Hypothalamus (tissue), 51 donors: ENCODE results near the gene PARP15.
"Not testable (repeated sequence)": the region's sequence is repeated elsewhere in the genome, so short reads cannot be mapped to it uniquely, and the experiment has no call there.

ENCODE experiments used
- DNase-seq, 51 donors: peaks; one replicate each; lab custom pipeline; 2025; lab: John Stamatoyannopoulos, UW

The PARP15 gene

DNA sequence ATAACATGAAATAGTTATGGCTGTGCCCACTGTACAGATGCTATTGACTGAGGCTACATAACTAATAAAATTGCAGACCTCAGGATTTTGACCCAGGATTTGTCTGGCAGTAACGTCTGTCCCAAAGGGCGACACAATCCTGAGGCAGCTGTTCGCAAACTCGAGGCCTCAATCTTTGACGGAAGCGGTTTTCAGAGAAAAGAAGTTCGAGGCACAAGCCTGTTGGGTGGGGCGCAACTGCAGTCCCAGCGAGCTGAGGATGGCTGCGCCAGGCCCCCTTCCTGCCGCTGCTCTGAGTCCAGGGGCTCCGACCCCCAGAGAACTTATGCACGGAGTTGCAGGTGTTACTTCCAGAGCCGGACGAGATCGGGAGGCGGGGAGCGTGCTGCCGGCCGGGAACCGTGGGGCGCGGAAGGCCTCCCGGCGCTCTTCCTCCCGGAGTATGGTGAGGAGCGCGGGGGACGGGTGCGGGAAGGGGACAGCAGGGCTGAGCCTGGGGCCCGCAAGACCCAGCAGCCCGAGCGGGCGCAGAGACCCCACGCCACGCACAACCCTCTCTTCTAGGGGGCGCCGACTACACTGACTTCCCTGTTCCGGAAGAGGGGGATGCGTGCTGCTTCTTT lies at the start of gene PARP15:
Gene PARP15, plus strand, starts transcription at position 242 of the 623 bp plus-strand sequence. Its CDS starts 18 bp downstream, at position 260.
- DNase-seq = peak in 1 of 51 donors; percentile 2

DNA sequence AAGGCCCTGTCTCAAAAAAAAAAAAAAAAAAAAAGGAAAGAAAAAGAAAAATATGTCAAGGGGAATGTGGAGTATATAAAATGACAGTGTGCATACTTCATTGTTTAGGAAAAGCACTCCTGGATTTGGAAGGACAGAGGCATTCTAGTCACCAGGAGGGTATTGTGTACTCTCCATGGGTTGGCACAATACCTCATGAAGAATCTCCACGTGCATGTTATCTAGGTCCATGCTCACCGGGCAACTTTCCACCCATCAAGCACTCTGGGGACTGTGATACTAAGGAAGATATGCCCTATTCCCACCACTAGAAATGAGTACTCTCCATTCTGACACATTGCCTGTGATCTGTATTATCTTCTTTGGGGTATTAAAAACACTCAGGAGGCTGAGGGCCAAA lies 47.3 kb upstream of the PARP15 start:
- no peak for DNase-seq

DNA sequence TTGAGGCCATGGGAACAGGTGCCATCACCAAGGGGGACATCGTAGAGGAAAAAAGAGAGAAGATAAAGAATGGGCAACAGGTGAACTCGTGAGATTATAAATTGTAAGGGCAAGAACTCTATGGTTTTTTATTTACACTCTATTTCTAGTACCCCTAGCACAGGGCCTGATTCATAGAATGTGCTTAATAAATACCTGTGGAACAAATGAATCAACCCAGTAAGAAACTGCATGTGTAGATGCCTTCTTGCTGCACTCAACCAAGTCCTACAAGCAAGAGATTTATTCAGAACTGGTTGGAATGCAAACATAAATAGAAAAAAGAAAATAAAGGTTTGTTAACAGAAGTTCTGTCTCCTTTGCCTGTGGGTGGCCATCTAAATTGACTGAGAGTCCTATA lies 44.0 kb upstream of the PARP15 start:
- no peak for DNase-seq

DNA sequence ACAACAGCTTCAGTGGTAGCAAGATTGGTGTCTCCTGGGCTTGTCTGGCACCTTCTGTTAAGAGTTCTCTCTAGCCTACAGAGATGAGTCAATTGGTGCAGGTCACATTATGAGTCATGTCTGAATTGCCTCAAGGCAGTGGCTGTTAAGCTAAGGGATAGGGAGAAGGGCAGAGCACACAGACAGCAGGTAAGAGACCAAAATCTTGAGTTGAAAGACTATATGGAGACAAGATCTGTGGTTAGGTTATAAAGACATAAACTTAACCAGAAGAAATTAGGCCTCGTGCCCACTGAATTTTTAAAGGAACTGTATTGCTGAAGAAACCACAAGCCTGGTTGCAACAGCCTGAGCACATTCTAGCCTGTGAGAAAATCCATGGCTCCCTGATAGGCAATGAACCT lies 43.5 kb upstream of the PARP15 start:
- DNase-seq = no peak

DNA sequence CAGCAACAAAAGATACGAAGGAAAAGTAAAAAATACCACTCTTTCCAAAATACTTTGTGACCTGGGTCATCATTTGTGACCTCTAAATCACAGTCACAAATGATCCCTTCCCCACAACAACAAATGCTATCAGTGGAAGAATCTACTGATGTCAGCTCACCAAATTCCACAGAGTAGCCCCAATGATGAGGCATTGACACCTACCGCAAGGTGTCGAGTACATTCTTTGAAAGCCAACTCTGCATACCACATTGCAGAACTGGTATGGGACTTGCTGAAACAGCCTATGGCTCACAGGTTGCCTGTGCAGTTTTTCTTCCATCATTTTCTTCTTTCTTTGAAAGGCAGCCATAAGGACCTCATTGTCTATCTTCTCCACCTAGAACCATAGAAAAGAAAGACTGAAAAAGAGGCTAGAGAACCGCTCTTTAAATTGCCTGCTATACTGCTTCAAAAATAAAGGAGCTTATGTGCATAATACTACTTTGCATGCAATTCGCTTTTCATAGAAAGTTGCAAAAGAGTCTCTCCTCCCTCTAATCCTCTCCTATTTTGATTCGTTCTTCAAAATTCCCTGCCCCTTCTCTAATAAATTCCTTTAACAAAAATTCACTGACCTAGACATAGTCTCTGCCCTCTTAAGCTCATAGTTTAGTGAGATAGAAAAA lies 41.4 kb upstream of the PARP15 start:
- DNase-seq = no peak

DNA sequence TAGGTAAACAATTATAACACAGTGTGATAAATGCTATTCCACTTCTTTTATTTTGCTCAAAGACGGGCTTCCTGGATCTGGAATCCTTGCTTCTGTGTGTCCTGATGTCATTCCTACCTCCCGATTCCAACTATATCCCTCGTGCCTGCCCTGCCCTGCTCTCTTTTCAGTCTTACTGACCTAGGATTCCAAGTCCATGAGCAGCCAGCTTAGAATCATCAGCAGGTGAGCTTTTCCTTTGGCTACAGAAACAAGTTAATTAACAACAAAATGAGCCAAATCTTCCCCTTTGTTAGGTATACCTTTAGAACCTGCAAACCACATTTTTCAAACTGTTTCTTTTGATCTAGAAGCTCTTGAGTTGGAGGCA lies 40.8 kb upstream of the PARP15 start:
- no peak for DNase-seq

DNA sequence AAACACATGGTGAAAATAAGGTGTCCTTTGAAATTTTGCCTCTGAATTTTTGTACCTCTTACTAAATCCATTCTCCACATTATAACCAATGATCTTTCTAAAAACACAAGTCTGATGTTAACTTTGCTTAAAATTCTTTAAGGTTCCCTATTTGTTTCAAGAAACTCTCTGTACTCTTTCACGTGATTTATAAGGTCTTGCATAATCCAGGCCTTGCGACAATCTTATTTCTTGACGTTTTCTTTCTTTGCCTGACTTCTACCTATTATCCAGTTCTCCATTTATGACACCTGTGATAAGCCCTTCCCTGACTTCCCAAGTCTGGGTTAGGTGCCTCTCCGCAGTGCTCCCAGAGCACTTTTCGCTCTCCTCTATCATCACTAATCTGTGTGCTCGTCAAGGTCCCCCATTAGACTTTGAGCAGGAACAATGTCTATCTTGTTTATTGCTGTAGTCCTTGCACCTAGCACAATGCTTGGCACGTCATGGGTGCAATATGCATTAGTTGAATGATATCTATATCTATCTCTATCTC lies 38.4 kb upstream of the PARP15 start:
- no peak for DNase-seq

DNA sequence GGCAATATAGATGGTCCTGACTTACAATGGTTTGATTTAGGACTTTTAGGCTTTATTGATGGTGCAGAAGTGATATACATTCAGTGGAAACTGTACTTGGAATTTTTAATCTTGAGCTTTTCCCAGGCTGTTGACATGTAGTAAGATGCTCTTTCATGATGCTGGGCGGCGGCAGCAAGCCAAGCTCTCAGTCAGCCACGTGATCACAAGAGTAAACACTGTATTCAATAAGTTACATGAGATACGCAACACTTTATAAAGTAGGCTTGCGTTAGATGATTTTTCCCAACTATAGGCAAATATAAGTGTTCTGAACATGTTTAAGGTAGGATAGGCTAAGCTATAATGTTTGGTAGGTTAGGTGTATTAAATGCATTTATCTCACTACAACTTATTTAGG lies 31.3 kb upstream of the PARP15 start:
- DNase-seq = no peak

DNA sequence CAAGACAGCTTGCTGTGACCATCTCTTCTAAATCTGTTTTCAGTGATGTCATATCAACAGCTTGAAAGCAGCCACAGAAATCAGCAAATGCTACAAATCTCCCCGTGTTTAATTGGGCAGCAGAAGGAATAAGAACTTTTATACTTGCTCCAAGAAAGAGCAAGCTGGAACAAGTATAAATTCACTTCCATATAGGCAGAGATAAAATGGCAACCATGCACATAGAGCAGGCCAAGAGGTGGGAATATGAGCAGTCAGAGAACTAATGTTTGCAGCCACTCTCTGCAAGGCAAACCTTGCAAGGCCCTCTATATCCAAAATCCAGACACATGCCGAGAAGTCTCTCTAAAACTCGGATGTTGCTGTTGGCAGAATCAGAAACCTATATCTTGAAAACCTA lies 29.4 kb upstream of the PARP15 start:
- no peak for DNase-seq

DNA sequence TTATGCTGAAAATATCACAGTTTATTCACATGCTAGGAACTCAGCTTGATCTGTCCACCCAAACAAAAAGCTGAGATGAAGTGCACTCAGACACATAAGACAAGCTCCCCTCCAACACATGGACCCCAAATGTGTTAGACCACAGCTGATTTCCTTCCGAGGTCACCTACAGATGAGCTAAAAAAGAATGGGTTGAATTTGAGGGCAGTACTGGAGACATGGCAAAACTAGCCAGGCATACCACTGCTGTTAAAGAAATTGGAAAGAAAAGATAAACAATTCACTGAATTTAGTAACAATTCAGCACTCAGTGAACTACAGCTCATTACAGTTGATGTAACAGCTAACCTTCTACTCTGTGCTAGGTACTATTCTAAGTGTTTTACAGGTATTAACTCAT lies 28.8 kb upstream of the PARP15 start:
- no peak for DNase-seq

DNA sequence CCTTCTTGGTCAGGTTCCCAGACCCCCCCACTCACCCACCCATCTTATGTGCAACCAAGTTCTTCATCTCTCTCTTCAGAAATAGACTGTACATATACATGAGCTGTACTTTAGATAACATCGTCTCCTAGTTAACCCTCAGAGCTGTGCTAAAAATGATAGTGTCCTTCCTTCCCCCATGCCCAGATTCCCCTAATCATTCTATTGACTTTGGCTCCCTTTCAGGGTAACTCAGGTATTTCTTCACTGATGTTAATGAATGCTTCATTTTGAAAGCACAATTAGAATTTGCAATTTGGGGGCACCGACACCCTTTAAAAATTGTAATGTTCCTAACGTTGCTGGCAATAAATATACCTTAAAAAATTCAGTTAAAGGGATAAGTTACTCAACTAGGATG lies 24.3 kb upstream of the PARP15 start:
- no peak for DNase-seq

DNA sequence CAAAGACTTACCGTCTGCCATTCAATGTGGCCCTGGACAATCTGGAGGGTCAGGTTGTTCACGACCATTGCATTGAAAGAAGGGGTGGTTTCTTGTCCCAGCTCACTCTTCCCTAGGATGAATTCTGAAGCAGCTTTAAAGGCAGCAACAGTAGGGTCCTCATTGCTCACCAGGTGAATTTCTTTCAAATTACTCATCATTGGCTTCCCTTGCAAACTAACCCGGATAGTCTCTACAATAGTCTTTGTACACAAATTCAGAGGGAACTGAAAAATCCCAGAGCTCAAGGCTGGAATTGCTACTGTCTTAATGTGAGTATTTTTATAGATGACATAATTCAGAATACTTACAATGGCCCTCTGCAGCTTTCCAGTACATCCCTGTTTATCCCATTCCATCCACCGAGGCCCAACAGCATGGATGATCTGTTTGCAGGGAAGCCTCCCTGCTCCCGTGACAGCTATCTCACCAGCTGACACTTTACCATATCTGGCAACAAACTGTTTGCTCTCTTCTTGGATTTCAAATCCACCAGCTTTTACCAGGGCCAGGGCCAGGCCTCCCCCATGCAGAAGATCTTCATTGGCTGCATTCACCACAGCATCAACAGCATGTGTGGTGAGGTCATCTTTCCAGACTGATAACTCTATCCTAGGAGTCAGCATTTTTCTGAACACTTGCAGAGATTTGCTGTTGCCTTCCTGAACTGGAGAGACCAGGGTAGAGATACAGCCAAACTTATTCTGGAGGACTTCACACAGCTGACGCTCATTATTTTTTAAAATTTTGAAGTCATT lies 22.0 kb upstream of the PARP15 start:
- no peak for DNase-seq

DNA sequence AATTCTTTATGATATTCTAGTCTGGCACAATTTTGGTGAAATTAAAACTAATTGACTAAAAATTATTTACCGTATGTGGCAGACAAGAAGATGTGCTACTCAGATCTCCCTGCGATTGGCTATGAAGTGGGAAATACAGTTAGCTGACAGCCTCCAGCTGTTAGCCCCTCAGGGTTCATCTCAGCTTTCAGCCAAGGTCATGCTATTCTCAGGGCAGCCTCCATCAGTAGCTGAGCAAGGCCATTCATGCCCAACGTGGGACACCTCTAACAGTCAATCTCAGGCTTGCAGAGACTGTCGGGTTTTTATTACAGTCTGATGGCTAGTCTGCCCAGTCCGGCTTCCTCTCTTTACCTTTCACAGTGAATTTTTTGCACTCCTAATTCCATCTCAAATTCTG lies 20.1 kb upstream of the PARP15 start:
- no peak for DNase-seq

DNA sequence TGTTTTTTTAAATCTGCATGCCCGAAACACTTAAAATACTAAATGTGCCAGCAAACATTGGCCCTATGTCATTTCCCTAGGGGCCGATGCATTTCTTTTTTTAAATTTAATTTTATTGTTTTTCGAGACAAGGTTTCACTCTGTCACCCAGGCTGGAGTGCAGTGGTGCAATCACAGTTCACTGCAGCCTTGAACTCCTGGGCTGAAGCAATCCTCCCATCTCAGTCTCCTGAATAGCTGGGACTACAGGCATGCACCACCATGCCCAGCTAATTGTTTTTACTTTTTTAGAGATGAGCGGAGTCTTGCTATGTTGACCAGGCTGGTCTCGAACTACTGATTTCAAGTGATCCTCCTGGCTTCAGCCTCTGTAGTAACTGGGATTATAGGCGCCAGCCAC lies 18.8 kb upstream of the PARP15 start:
- DNase-seq = no peak

DNA sequence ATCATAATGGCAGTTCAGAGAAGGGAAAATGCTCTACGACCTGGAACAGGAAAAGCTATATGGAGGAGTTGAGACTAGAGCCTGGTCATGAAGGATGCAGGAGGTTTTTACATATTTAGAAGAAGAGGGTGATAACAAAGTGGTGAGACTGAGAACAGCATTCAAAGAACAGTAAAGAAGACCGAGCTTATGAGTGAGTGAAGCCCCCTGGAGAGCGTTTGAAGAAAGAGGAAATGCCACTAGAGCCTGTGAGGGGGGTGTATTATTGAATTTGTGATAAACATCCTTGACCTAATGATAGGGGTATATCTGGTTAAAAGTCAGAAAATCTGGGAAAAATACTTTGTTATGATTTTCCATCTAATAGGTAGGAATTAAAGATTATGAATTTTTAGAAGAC lies 17.5 kb upstream of the PARP15 start:
- no peak for DNase-seq

DNA sequence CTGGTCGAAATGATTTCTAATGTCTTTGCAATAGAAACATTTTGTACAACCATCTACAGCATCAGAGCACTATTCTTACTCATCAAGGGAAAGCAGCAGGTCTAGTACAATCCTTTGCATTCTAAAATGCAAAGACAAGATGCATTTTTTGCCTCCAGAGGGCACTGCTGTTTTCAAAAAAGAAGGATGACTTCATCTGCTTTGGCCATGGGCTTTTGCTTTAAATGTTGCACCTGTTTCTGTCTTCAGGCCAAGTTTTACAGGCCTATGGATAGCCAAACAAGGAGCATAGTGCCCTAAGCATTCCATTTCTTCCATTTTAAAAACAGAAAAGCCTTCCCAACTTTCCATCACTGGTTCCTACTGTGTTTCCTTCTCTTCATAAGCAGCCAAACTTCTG lies 16.8 kb upstream of the PARP15 start:
- DNase-seq = peak in 5 of 51 donors; percentile 1 to 22 (median 2)

DNA sequence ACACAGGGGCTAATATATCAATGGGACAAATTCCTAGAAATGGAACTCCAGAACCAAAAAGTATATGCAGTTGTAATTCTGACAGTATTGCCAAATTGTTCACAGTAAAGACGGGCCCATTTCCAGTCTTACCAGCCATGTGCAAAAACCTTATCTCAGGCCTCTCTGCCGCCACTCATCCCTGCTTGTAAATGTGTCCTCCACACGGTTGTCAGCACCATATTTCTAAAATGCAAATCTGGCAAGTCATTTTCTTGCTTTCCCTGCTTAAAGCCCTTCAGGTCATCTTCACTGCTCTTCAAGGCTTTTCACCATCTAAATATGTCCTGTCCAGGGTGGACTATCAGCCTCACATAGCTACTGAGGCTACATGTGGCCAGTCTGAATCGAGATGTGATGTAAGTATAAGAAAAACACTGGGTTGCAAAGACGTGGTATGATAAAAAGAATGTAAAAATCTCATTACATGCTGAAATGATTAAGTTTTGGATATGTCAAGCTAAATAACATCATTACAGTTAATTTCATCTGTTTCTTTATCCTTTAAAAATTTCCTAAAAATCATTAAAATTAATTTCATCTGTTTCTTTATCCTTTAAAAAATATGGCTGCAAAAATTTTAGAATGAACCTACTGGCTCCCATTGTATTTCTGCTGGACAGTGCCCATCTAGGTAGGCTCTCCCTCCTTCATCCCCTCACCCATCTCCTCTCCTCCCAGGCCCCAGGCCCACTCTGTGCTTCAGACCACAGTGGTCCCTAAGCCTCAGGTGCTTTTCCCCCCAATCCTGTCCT lies 14.3 kb upstream of the PARP15 start:
- DNase-seq = no peak

DNA sequence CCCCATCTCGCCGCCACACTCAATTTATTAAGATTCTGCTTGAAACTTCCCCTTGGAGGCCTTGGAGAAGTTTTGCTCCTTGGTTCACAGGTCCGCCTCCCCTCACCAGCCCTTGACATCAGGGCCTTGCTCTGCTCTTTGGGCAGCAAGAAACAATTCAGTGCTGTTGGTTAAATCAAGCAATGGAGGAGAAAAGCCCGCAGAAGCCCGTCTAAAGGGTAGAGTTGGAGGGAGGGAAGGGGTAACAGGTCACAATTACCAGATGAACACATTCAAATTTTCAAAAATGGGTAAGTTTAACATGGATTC lies 13.8 kb upstream of the PARP15 start:
- peak in 1 of 51 donors; percentile 38 for DNase-seq

DNA sequence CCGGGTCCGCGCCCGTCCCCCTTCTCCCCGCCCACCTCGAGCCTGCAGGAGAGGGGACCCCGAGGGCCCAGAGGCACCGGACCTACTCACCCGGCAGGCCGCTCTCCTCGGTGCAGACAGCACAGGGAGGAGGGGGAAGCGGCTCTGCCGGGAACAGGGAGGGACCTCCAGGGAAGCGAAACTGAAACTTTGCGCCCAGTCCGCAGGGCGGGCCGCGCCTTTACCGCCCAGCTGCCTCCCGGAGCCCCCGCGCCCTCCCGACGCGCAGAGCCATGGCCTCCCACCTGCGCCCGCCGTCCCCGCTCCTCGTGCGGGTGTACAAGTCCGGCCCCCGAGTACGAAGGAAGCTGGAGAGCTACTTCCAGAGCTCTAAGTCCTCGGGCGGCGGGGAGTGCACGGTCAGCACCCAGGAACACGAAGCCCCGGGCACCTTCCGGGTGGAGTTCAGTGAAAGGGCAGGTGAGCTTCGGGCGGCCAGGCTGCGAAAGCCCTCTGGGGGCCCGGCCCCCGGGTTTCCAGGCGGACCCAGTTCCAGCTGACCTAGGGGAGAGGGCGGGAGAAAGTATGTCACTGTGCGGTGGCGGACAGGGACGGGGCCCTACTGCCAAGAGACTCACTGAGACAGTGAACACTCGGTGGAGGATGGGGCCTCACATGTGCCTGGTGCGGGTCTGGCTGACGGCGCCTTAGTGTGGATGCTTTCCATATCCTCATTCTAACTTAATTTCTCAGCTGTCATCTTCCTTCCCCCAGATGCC lies 13.1 kb upstream of the PARP15 start, which contains the start of the genes DTX3L and PARP9:
Gene DTX3L, plus strand, starts transcription at position 184 of the 758 bp plus-strand sequence. Its CDS starts 89 bp downstream, at position 273.
Gene PARP9, minus strand, starts transcription at position 146 of the 758 bp plus-strand sequence. CDS start 4,680 bp downstream, outside the sequence.
- DNase-seq = peak; percentile 6 to 93 (median 56)

DNA sequence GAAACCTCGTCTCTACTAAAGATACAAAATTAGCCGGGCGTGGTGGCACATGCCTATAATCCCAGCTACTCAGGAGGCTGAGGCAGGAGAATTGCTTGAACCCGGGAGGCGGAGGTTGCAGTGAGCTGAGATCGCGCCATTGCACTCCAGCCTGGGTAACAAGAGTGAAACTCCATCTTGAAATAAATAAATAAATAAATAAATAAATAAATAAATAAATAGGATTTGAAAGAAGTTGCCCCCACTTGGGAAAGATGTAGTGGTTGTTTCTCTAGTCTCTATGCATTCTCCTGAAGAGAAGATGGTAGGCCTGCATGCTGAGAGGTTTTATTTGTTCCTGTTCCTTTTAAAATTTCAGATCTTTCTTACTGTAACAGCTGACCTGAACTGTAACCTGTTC lies 9.3 kb upstream of the PARP15 start:
- DNase-seq = not testable (repeated sequence)
